Subcutaneous adipose tissue (tissue), 4 donors: ENCODE measurements around the gene HSPE1. TPM values are rescaled to one million over a fixed set of nuclear protein-coding genes. Genes with fewer than 3 reads are reported as not detected.

Experiments used
- total RNA-seq, 4 donors: library from RNA; depleted of rRNA; stranded (reverse); fragments of >200 nt; gene quantifications; one replicate each; pipeline ENCODE4 v1.1.0, GENCODE V29; 2016
- TF ChIP-seq, protein P1 (sequence below): fragments of 450-650 bp; IDR thresholded peaks from one replicate; pipeline ENCODE4 v1.5.1; 2016; ENCODE audit warnings: low read depth, mild to moderate bottlenecking, control low read depth, antibody characterized with exemption, moderate library complexity

The HSPE1 gene
- total RNA-seq, 4 donors from 2014 or later, result 36.4 to 284 (median 51.7) TPM

DNA sequence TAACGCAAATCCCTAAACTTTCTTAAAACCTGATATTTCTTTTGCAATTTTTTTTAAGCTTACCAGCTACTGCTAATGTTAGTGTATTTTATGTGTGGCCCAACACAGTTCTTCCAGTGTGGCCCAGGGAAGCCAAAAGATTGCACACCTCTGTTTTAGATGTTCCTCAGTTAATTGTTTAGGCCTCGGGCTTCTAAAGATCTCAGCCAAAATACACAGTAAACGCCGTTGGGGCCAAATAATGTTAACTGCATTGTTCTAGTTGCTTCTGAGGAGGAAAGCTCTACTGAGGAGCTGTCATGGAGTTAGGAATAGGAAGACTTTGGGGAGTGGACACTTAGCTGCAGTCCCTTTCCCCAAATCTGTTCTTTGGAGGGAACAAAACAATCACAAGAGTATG, 2.0 kb downstream of the HSPE1 start:
- TF ChIP-seq, protein P1, sequence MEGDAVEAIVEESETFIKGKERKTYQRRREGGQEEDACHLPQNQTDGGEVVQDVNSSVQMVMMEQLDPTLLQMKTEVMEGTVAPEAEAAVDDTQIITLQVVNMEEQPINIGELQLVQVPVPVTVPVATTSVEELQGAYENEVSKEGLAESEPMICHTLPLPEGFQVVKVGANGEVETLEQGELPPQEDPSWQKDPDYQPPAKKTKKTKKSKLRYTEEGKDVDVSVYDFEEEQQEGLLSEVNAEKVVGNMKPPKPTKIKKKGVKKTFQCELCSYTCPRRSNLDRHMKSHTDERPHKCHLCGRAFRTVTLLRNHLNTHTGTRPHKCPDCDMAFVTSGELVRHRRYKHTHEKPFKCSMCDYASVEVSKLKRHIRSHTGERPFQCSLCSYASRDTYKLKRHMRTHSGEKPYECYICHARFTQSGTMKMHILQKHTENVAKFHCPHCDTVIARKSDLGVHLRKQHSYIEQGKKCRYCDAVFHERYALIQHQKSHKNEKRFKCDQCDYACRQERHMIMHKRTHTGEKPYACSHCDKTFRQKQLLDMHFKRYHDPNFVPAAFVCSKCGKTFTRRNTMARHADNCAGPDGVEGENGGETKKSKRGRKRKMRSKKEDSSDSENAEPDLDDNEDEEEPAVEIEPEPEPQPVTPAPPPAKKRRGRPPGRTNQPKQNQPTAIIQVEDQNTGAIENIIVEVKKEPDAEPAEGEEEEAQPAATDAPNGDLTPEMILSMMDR, result no peak

DNA sequence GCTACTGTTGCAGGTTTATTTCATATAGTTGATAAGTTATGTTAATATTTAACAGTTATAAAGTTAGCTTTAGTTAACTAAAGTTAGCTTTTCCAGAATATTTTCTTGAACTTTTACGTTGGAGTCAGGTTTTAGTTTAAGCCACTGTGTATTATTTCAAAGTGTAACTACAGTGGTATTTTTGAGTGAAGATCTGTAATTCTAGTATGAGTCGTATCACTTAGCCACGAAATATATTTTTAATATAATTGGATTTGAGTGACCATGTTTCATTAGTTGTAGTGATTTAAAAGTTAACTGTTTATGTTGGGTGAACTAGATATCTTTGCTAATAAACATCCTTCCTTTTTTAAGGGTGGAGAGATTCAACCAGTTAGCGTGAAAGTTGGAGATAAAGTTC, 2.5 kb downstream of the HSPE1 start:
- TF ChIP-seq, protein P1, result no peak

DNA sequence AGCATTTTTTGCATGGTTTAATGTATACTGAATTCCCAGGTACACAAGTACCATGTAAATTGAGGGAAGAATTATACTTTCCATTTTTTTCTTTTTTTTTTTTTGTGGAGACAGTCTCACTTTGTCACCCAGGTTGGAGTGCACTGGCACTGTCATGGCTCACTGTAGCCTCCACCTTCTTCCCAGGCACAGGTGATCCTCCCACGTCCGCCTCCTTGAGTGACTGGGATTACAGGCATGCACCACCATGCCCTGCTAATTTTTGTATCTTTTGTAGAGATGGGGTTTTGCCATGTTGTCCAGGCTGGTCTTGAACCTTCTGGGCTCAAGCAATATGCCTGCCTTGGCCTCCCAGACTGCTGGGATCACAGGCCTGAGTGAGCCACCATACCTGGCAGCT, 3.8 kb downstream of the HSPE1 start:
- TF ChIP-seq, protein P1, result no peak

DNA sequence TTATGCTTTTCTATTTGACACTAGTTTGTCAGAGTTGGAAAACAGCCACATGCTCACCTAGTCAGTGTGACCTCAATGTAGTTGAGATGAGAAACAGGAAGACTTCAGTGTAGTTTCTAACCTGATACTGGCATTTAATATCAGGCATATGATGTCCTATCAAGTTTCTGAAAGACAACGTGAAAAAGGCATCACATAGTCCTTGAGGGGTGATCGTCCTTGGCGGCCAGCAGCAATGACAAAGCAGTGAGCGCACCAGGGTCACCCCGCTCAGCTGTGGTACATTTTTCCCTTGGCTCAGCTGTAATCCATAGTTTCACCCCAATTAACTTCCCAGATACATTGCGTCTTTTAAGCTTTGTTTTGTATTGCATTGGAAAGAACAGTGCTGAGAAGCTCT, 4.3 kb downstream of the HSPE1 start:
- TF ChIP-seq, protein P1, result no peak

DNA sequence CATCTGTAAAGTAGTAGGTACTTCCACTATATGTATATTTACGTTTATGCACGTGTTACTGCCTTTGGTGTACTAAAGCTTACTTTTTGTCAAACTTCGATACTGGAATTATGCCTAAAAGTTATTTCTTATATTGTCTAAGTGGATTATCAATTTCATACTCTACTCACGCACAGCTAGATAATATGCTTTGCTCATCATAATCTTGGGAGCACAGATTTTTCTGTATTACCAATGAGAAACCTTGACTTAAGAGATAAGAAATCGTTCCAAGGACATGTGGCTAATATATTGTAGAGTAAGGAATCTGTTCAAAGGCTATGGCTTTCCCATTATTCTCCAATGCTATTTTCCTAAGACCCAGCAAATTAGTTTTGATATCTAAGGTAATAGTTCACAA, 6.5 kb downstream of the HSPE1 start:
- TF ChIP-seq, protein P1, result no peak

DNA sequence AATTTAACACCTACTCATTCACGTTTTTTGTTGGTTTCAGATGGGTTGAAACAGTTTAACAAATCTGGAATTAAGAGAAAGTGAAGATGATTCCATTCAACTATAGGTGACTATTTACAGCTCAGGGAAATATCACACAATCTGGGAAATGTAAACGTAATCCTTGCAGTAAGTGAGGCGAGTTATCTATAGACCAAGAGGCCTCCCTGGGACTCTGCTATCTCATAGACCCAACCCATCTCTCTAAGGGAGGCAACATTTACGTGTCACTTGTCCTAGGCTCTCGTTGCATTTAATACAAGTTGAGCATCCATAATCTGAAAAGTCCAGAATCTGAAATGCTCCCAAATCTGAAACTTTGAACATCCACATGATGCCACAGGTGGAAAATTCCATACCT, 13.7 kb downstream of the HSPE1 start:
- TF ChIP-seq, protein P1, result no peak

DNA sequence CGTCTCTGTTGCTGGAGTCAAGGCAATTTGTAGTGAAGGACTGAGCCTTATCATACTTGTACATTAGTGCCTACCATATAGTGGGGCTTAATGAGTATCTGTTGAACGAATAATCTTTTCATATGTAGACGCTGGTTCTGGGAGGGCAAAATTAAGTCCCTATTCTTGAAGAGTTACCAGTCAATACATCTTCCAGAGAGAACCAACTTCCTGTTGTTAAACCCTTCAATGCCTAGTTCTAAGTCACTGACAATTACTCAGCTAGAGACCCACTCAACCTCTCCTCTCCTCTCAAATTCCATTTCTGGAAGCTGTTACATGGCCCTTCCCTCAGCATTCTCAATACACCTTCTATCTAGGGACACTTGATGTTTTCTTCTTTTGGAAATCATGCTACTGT, 14.6 kb downstream of the HSPE1 start:
- TF ChIP-seq, protein P1, result no peak

DNA sequence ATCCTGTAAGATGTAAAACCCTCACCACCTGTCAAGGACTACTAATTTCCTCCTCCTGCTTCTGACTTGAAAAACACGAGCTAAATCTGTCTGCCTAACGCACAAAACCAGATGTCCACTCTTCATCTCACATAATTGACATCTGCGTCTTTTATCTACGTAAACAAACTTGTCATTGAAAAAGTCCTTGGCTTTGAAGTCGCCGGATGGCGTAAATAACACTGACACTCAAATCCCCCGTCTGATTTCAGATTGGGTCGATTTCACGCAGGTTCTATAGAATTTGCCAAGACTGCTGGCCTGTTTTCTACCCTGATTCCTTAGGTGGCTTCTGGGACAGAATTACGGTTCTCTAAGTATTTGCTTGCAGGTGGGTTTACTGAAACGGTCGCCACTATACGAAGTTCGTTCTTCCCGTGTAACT, 15.1 kb downstream of the HSPE1 start:
- TF ChIP-seq, protein P1, result no peak
